ENCODE measurements around the gene RETREG2. TPM values are rescaled to one million over a fixed set of nuclear protein-coding genes. Genes with fewer than 3 reads are reported as not detected.

RETREG2 gene
- total and polyA plus RNA-seq, 2 donors: 33.6 to 56.0 TPM

- H3K27ac ChIP-seq (ENCODE audit: low read depth in 1 of 2, low read length in 1 of 2): no peak overlapping the region
- peaks cover 22 to 23% of the 10 kb centered on the region in 2 donors for H3K36me3 ChIP-seq (ENCODE audit: control insufficient read depth in 2 of 2, insufficient read depth in 2 of 2, low read length in 1 of 2)
- H3K4me1 ChIP-seq (ENCODE audit: control insufficient read depth in 2 of 2, insufficient read depth in 2 of 2, low read length in 2 of 2): peaks cover 18 to 27% of the 10 kb centered on the region in 2 donors
- DNase-seq (ENCODE audit: low read depth in 6 of 9, low spot score in 9 of 9): no peak
- H3K27me3 ChIP-seq (ENCODE audit: control insufficient read depth in 2 of 2, insufficient read depth in 1 of 2, low read length in 1 of 2): peaks cover 0 to 12% of the 10 kb centered on the region in 2 donors
- WGBS: 96% methylated on average over 27 of the region's 27 CpGs
- H3K4me3 ChIP-seq (ENCODE audit: low read length in 2 of 2): no peak overlapping the region
- peaks cover 0 to 3% of the 10 kb centered on the region in 2 donors for H3K9me3 ChIP-seq (ENCODE audit: control insufficient read depth in 2 of 2, insufficient read depth in 1 of 2, low read length in 1 of 2)
These were observed 37.9 kb downstream of the RETREG2 start for GRCh38 chr2:219215871-219216534.

- Histone ChIP-seq H3K27ac (ENCODE audit: low read depth in 1 of 2, low read length in 1 of 2) (no peak overlapping the region), H3K36me3 (ENCODE audit: control insufficient read depth in 2 of 2, insufficient read depth in 2 of 2, low read length in 1 of 2) (peaks cover 26 to 27% of the 10 kb centered on the region in 2 donors), H3K4me1 (ENCODE audit: control insufficient read depth in 2 of 2, insufficient read depth in 2 of 2, low read length in 2 of 2) (peaks cover 18 to 23% of the 10 kb centered on the region in 2 donors), H3K4me3 (ENCODE audit: low read length in 2 of 2) (no peak overlapping the region), H3K9me3 (ENCODE audit: control insufficient read depth in 2 of 2, insufficient read depth in 1 of 2, low read length in 1 of 2) (peaks cover 0 to 3% of the 10 kb centered on the region in 2 donors), H3K27me3 (ENCODE audit: control insufficient read depth in 2 of 2, insufficient read depth in 1 of 2, low read length in 1 of 2) (peaks cover 0 to 12% of the 10 kb centered on the region in 2 donors)
- WGBS: 94% methylated on average over 6 of the region's 6 CpGs
- no peak for DNase-seq (ENCODE audit: low read depth in 6 of 9, low spot score in 9 of 9)
These were observed 38.5 kb downstream of the RETREG2 start for GRCh38 chr2:219216535-219216915.

DNA sequence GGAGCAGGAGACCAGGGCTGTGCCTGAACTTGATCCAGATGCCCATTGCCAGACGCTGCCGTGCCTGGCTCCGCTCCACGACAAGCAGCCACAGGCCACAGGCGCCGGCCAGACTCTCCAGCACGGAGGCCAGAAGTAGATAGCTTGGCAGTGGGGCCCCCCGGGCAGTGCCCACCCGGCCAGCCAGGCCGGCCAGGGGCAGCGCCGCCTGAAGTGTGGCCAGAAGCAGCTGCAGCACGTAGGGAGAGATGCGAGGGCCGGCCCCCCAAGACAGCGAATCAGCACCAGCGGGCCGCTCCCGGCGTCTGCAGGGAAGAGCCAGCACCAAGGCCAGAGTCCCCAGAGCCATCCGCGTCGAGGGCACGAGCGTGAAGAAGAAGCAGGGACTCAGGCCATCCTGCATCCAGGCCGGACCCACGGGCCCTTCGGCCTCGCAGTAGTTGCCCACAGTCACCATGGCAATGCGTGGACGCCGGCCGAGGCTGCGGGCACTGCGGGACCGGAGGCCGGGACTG lies 40.2 kb downstream of the RETREG2 start:
- H3K4me3 ChIP-seq (ENCODE audit: low read length in 2 of 2): peak overlapping the region; percentile 48
- peaks cover 0 to 12% of the 10 kb centered on the region in 2 donors for H3K27me3 ChIP-seq (ENCODE audit: control insufficient read depth in 2 of 2, insufficient read depth in 1 of 2, low read length in 1 of 2)
- peaks cover 0 to 3% of the 10 kb centered on the region in 2 donors for H3K9me3 ChIP-seq (ENCODE audit: control insufficient read depth in 2 of 2, insufficient read depth in 1 of 2, low read length in 1 of 2)
- H3K4me1 ChIP-seq (ENCODE audit: control insufficient read depth in 2 of 2, insufficient read depth in 2 of 2, low read length in 2 of 2): peaks cover 18 to 23% of the 10 kb centered on the region in 2 donors
- H3K27ac ChIP-seq (ENCODE audit: low read depth in 1 of 2, low read length in 1 of 2): peak overlapping the region; percentile 64 to 73
- DNase-seq (ENCODE audit: low read depth in 6 of 9, low spot score in 9 of 9): peak in 1 of 9 donors; percentile 6
- peaks cover 36 to 45% of the 10 kb centered on the region in 2 donors for H3K36me3 ChIP-seq (ENCODE audit: control insufficient read depth in 2 of 2, insufficient read depth in 2 of 2, low read length in 1 of 2)
- 1% methylated on average over 37 of the region's 37 CpGs for WGBS

DNA sequence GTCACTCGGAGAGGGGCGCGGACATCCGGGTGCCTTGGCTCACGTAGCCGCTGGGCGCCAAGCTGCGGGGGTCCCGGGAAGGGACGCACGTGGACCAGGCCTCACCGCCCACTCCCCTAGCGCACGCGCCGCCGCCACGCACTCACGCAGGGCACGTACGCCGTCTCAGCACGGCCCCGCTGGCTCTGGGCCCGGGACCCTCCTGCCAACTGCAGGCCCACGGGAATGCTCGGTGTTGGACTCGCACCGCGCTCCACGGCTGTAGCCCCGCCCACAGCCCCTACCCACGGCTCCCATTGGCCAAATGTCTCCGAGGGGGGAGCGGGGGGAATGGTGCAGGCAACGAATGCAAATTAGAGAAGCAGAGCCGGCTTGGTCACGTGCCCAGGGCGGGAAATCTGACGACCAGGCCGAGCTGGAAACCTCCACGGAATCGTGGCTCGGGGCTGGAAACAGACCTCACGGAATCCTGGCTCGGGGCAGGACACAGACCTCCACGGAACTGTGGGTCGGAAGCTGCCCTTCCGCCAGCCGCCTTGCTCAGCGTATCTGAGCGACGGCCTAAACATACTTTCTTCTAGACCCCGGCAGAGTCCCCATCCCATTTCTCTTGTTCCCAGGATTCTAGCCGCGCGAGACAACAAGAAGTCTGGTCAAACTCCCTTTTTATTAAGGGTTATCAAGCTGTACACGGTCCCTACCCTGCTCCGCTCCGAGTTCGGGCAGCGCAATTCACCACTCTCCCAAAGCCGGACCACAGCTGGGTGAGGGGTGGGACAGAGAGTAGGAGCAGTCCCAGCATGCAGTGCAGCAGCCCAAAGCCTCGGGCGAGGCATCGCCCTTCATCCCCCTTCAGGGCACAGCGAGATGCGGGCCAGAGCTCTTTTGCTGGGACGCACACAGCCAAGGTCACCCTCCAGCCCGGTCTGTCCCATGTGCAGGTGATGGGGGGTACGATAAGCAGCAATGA lies 40.9 kb downstream of the RETREG2 start, which contains the start of gene ABCB6:
Gene ABCB6 (minus strand): TSS at position 227 of the 970 bp plus-strand sequence. CDS start 285 bp downstream, outside the sequence.
- 22% methylated on average over 71 of the region's 71 CpGs for WGBS
- peak within 1 kb of the TSS; percentile 64 to 73 for H3K27ac ChIP-seq (ENCODE audit: low read depth in 1 of 2, low read length in 1 of 2)
- peaks cover 0 to 3% of the 10 kb centered on the region in 2 donors for H3K9me3 ChIP-seq (ENCODE audit: control insufficient read depth in 2 of 2, insufficient read depth in 1 of 2, low read length in 1 of 2)
- H3K4me3 ChIP-seq (ENCODE audit: low read length in 2 of 2): peak within 1 kb of the TSS; percentile 48
- peaks cover 18 to 23% of the 10 kb centered on the region in 2 donors for H3K4me1 ChIP-seq (ENCODE audit: control insufficient read depth in 2 of 2, insufficient read depth in 2 of 2, low read length in 2 of 2)
- peaks cover 43 to 52% of the 10 kb centered on the region in 2 donors for H3K36me3 ChIP-seq (ENCODE audit: control insufficient read depth in 2 of 2, insufficient read depth in 2 of 2, low read length in 1 of 2)
- H3K27me3 ChIP-seq (ENCODE audit: control insufficient read depth in 2 of 2, insufficient read depth in 1 of 2, low read length in 1 of 2): peaks cover 0 to 12% of the 10 kb centered on the region in 2 donors
- peak; percentile 59 to 92 (median 78) for DNase-seq (ENCODE audit: low read depth in 6 of 9, low spot score in 9 of 9)

GRCh38 chr2:219219784-219220532 lies 41.9 kb downstream of the RETREG2 start:
- WGBS: 97% methylated on average over 18 of the region's 18 CpGs
- Histone ChIP-seq H3K9me3 (ENCODE audit: control insufficient read depth in 2 of 2, insufficient read depth in 1 of 2, low read length in 1 of 2) (peaks cover 0 to 3% of the 10 kb centered on the region in 2 donors), H3K36me3 (ENCODE audit: control insufficient read depth in 2 of 2, insufficient read depth in 2 of 2, low read length in 1 of 2) (peaks cover 53 to 54% of the 10 kb centered on the region in 2 donors), H3K4me1 (ENCODE audit: control insufficient read depth in 2 of 2, insufficient read depth in 2 of 2, low read length in 2 of 2) (peaks cover 18 to 23% of the 10 kb centered on the region in 2 donors), H3K27ac (ENCODE audit: low read depth in 1 of 2, low read length in 1 of 2) (no peak overlapping the region), H3K4me3 (ENCODE audit: low read length in 2 of 2) (no peak overlapping the region), H3K27me3 (ENCODE audit: control insufficient read depth in 2 of 2, insufficient read depth in 1 of 2, low read length in 1 of 2) (peaks cover 0 to 12% of the 10 kb centered on the region in 2 donors)
- no peak for DNase-seq (ENCODE audit: low read depth in 6 of 9, low spot score in 9 of 9)

GRCh38 chr2:219220652-219221402 lies 42.8 kb downstream of the RETREG2 start:
- DNase-seq (ENCODE audit: low read depth in 6 of 9, low spot score in 9 of 9): no peak
- peaks cover 61 to 62% of the 10 kb centered on the region in 2 donors for H3K36me3 ChIP-seq (ENCODE audit: control insufficient read depth in 2 of 2, insufficient read depth in 2 of 2, low read length in 1 of 2)
- 98% methylated on average over 19 of the region's 19 CpGs for WGBS
- peaks cover 18 to 23% of the 10 kb centered on the region in 2 donors for H3K4me1 ChIP-seq (ENCODE audit: control insufficient read depth in 2 of 2, insufficient read depth in 2 of 2, low read length in 2 of 2)
- peaks cover 0 to 12% of the 10 kb centered on the region in 2 donors for H3K27me3 ChIP-seq (ENCODE audit: control insufficient read depth in 2 of 2, insufficient read depth in 1 of 2, low read length in 1 of 2)
- peaks cover 0 to 3% of the 10 kb centered on the region in 2 donors for H3K9me3 ChIP-seq (ENCODE audit: control insufficient read depth in 2 of 2, insufficient read depth in 1 of 2, low read length in 1 of 2)
- no peak overlapping the region for H3K27ac ChIP-seq (ENCODE audit: low read depth in 1 of 2, low read length in 1 of 2)
- no peak overlapping the region for H3K4me3 ChIP-seq (ENCODE audit: low read length in 2 of 2)

- peaks cover 0 to 3% of the 10 kb centered on the region in 2 donors for H3K9me3 ChIP-seq (ENCODE audit: control insufficient read depth in 2 of 2, insufficient read depth in 1 of 2, low read length in 1 of 2)
- peaks cover 0 to 10% of the 10 kb centered on the region in 2 donors for H3K27me3 ChIP-seq (ENCODE audit: control insufficient read depth in 2 of 2, insufficient read depth in 1 of 2, low read length in 1 of 2)
- DNase-seq (ENCODE audit: low read depth in 6 of 9, low spot score in 9 of 9): no peak
- H3K4me1 ChIP-seq (ENCODE audit: control insufficient read depth in 2 of 2, insufficient read depth in 2 of 2, low read length in 2 of 2): peaks cover 18 to 23% of the 10 kb centered on the region in 2 donors
- no peak overlapping the region for H3K4me3 ChIP-seq (ENCODE audit: low read length in 2 of 2)
- H3K36me3 ChIP-seq (ENCODE audit: control insufficient read depth in 2 of 2, insufficient read depth in 2 of 2, low read length in 1 of 2): peaks cover 69% of the 10 kb centered on the region in 2 donors
- H3K27ac ChIP-seq (ENCODE audit: low read depth in 1 of 2, low read length in 1 of 2): no peak overlapping the region
- WGBS: 98% methylated on average over 16 of the region's 16 CpGs
These were observed 44.0 kb downstream of the RETREG2 start for GRCh38 chr2:219221957-219222518.
